GM19035 (cell line): ENCODE data around the gene SKOR1.
A peak's percentile ranks its signal among the peaks of the same experiment; 100 is the strongest.

Source experiments
- ATAC-seq: cut with Tn5 transposase; IDR thresholded peaks from one replicate; pipeline ENCODE4 v1.9.1; 2021; ENCODE audit not compliant: unreplicated experiment

The SKOR1 gene

GRCh38 chr15:67845974-67846373 lies 20.7 kb downstream of the SKOR1 start:
- no peak for ATAC-seq

- no peak for ATAC-seq
Measured at GRCh38 chr15:67849538-67849937, 24.2 kb downstream of the SKOR1 start.

DNA sequence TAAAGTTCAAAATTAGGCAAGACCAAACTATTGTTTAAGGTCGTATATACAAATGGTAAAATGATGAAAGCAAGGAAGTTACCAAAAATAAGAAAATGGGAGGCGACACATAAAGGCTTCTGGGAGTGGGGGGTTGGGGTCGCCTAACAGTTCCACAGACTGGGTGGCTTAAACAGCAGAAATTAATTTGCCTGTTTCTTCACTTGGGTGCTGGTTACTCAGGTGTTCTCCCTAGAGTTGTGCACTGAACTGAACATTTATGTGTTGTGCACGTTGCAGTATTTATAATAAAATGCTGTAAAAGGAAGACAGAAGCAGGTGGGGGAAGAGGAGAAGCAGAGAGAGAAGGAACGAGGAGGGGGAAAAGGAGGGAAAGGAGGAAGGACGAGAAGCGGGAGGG lies 25.0 kb downstream of the SKOR1 start:
- no peak for ATAC-seq

- no peak for ATAC-seq
Measured at GRCh38 chr15:67850994-67851571, 25.8 kb downstream of the SKOR1 start.

DNA sequence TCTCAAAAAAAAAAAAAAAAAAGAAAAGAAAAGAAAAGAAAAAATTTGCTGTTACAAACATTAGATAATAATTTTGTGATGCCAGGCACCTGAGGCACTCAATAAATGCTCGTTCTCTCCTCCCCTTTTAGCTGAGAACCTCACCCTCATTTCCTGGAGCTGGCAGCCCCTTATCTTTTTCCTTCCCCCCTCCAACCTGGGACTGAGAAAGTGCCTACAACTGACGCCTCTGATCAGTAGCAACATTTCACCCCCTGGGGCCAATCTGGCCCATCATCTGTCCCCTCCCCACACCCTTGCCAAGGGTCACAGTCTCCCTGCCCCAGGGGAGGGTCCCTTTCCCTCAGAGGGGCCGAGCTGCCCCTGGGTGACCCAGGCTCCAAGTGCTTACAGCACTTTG lies 27.1 kb downstream of the SKOR1 start:
- ATAC-seq = no peak

DNA sequence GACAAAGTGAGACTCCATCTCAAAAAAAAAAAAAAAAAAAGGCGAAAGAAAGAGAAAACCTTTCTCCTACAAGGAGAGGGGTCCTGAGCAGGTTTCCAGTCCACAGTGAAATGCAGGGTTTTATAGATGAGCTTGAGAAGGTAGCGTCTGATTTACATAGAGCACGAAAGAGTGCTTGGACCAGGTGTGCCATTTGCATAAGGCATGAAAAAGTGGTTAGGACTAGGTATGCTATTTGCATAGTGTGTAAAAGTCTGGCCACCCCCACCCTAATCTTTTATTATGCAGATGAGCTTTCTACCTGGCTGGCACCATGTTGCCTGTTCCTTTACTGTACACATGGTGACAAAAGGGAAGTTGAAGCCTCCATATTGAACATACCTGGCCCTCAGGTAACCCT lies 28.1 kb downstream of the SKOR1 start:
- no peak for ATAC-seq

DNA sequence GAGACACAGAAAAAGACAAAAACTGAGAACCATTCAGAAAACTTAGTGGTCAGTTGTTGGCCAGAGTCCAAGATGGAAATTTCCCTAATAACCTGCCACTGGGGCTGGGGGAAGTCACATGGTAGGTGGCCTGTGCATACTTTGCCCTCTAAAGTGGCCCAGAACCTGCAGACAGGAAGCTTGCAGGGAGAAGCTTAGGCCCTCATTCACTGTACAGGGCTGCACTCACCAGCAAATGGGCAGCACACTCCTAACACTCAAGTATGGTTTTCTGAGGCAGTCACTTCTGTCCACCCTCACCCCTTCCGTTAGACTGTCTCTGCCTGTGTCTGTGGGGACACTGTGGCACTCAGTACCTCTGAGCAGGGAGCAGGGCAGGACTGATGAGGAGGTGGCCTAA lies 29.0 kb downstream of the SKOR1 start:
- ATAC-seq = no peak

DNA sequence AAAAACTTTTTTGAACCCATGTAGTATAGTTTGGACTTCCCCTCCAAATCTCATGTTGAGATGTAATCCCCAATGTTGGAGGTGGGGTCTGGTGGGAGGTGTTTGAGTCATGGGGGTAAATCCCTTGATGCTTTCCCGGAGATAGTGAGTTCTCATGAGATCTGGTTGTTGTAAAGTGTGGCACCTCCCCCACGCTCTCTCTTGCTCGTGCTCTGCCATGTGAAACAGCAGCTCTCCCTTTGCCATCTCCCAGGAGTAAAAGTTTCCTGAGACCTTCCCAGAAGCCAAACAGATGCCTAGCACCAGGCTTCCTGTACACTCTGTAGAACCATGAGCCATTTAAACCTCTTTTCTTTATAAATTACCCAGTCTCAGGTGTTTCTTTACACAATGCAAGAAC lies 30.5 kb downstream of the SKOR1 start:
- no peak for ATAC-seq

- ATAC-seq = no peak
Measured at GRCh38 chr15:67857220-67857619, 31.9 kb downstream of the SKOR1 start.

DNA sequence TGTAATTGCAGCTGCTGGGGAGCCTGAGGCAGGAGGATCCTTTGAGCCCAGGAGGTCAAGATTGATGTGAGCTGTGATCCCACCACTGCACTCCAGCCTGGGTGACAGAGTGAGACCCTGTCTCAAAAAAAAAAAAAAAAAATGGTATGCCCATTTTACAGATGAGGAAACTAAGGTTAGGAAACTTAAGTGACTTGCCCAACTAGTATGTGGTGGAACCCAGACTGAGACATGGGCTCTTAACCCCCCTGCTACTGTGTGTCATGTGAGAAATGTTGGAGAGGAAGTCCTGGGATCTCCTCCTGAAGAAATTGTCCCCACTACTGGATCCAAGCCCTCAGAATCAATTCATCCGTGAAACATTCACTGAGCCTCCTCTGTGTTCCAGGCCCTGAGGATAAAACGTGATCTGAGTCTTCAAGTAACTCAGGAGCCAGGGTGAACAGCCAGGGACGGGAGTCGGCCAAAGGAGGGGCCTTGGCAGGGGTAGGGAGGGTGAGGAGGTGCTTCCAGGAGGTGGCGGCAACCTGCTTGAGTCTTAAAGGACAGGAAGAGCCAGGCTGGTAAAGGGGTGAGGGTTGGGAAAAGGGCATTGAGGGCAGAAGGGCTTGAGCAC lies 34.1 kb downstream of the SKOR1 start:
- no peak for ATAC-seq

- no peak for ATAC-seq
Measured at GRCh38 chr15:67861983-67862382, 36.7 kb downstream of the SKOR1 start.

- peak; percentile 25 for ATAC-seq
Measured at GRCh38 chr15:67862750-67863441, 37.6 kb downstream of the SKOR1 start.

DNA sequence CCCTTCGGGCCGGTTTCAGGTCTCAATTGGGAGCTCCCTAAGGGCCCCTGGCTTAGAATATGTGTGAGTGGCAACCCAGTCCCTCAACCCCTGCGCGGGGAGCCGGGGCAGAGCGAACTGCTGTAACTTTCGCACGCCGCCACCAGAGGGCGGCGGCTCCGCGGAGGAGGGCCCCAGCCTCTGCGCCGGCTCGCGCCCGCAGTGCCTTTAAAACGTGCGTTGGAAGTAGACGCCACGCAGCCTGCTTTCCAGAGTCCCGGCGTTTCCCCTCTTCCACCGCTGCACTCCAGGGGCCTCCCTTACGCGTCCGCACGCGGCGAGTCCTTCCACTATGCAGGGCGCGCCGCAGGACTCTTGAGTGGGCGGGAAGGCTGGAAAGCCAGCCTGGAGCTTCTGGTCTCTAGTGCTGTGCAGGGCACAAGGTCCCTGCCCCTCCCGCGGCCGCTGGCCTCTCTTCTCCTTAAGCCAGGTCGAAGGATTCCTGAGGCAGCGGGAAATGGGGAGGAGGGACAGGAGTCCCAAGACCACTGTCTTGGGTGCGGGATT lies 38.2 kb downstream of the SKOR1 start:
- peak; percentile 85 for ATAC-seq

GRCh38 chr15:67865331-67865730 lies 40.0 kb downstream of the SKOR1 start:
- no peak for ATAC-seq

DNA sequence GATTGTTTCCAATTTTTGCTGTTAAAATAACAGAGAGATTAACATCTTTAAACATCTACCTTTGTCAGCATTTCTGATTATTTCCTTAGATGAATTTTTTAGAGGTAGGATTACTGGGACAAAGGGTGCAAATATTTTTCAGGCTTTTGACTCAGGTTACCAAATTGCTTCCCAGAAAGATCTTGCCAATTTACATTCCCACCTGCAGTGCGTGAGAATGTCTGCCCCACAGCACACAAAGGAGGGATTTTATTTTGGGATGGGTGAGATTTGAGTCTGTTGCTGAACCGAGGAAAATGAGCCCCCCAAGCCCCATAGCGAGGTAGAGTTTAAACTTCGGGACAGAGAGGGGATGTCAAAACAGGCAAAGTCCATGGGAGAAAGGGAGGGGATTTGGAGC lies 40.5 kb downstream of the SKOR1 start:
- no peak for ATAC-seq

DNA sequence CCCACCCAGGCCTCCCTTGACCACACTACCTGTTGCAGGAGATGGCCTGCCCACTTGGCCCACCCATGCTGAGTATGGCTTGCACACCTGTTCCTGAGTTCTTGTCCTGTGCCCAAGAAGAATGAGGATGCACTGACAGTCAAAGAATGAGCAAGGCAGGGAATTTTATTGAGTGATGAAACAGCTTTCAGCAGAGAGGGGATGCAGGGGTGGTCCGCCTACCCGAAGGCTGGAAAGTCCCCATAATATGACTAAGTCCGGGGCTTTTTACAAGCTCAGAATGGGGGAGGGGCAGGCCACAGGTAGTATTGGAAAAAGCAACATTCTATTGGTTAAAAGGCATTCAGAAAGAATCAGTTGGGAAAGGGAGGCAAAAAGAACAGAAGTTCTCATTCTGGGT lies 44.4 kb downstream of the SKOR1 start:
- no peak for ATAC-seq

DNA sequence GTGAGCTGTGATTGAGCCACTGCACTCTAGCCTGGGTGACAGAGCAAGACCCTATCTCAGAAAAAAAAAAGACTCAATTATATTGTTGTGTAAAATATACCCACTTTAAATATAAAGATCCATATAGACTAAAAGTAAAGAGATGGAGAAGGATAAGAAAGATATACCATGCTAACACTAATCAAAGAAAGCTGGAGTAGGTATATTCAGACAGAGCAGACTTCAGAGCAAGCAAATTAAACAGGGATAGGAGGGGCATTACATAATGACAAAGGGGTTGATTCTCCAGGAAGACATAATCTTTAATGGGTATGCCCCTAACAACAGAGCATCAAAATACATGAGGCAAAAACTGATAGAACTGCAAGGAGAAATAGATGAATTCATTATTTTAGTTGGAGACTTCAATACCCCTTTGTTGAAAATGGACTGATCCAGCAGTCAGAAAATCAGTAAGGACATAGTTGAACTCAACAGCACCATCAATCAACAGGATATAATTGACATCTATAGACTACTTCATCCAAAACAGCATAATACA lies 45.6 kb downstream of the SKOR1 start:
- ATAC-seq = no peak

GRCh38 chr15:67873777-67874176 lies 48.5 kb downstream of the SKOR1 start:
- no peak for ATAC-seq

DNA sequence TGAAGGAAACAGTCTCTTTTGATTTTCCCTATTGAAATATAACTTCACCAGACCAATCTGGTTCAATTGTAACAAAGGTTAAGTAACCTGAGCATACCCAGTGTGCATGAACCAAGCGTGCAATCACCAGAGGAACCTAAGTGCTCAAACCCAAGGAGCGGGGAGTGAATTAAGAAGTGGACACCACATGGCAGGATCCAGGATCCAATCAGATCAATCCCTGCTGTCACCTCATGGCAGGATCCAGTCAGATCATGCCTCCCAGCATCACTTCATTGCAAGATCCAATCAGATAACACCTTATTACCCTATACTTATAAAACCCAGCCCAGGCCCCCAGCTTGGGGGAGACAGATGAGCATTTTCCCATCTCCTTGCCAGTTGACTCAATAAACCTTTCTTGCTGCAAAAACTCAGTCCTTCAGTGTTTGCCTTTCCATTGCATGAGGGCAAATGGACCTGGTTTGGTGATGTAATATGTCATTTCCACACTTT lies 53.5 kb downstream of the SKOR1 start:
- no peak for ATAC-seq

DNA sequence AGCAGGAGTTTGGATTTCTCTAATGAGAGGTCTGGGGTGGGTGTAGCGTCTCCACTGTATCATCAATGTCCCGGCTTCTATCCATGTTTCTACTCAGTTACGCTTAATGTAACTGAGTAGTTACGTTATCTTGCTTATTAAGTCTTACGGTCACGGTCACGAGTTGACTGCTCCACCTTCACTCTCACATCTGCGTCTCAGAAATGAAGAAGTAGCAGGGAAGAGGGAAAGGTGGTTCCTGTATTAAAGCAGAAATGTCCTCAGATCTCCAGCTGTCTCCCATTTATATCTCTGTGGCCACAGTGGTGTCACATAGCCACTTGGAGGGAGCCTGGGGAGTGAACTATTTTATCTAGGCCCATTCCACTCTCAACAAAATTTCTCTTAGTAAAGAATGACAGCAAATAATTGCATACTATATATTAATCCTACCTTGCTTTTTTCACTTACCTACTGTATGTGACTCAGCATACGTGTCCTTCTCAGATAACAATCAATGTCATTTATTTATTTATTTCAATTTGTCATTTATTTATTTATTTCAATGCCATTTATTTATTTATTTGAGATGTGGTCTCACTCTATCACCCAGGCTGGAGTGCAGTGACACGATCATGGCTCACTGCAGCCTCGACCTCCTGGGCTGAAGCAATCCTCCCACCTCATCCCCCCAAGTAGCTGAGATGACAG lies 54.3 kb downstream of the SKOR1 start:
- no peak for ATAC-seq

GRCh38 chr15:67880651-67881182 lies 55.4 kb downstream of the SKOR1 start:
- ATAC-seq = no peak
